Body of pancreas (tissue), 4 donors: Measurements from ENCODE around the gene FABP1. TPM values are rescaled to one million over a fixed set of nuclear protein-coding genes. Genes with fewer than 3 reads are reported as not detected.

Source experiments
- ATAC-seq: fragments of 150-250 bp; one replicate; pipeline ENCODE4 v1.9.1; 2016
- DNase-seq, 4 donors: peaks; one replicate each; pipeline ENCODE4 v3.0.0-alpha.2; 2019
- H3K27ac ChIP-seq, 4 donors: fragments of 200-600 bp; sonication (generic); 1 replicate in 3 of 4; 2 replicates in 1 of 4; pipeline versions ENCODE4 v1.5.1 to v1.6.1; 2016 to 2019; ENCODE audit warnings: mild to moderate bottlenecking in 1 of 4, mixed read lengths in 1 of 4, moderate library complexity in 1 of 4
- H3K27me3 ChIP-seq, 2 donors: fragments of 200-600 bp; sonication (generic); one replicate each; pipeline ENCODE4 v1.6.0; 2016; ENCODE audit warnings: mild to moderate bottlenecking in 1 of 2
- H3K36me3 ChIP-seq, 2 donors: fragments of 200-600 bp; sonication (generic); replicated peaks in 1 of 2; 2 replicates each; pipeline ENCODE4 v1.5.1; 2016; ENCODE audit warnings: low read depth in 2 of 2; ENCODE audit not compliant: insufficient read depth in 1 of 2
- H3K4me1 ChIP-seq: fragments of 200-600 bp; sonication (generic); one replicate; pipeline ENCODE4 v1.6.0; 2016
- H3K4me3 ChIP-seq, 2 donors: fragments of 200-600 bp; sonication (generic); 1 replicate in 1 of 2; 2 replicates in 1 of 2; pipeline ENCODE4 v1.5.1; 2016 to 2019
- H3K9me3 ChIP-seq, 3 donors: fragments of 200-600 bp; sonication (generic); 1 replicate in 2 of 3; 2 replicates in 1 of 3; pipeline ENCODE4 v1.5.1; 2016
- POLR2A ChIP-seq, 3 donors: fragments of 450-650 bp; IDR thresholded peaks; one replicate each; pipeline ENCODE4 v1.6.1; 2016; ENCODE audit warnings: antibody characterized with exemption in 3 of 3, mild to moderate bottlenecking in 2 of 3
- WGBS, 2 donors: methylation state at CpG; one replicate each; pipeline ENCODE4 v1.1.5; 2017; 5-methylcytosine and 5-hydroxymethylcytosine counted together
- intact Hi-C: fragments of 100-400 bp; cut with DNase I; formaldehyde crosslinking; loops from one replicate; pipeline ENCODE4 v1.15.1; 2023
- total RNA-seq, 2 donors: library from RNA; depleted of rRNA; stranded (reverse); fragments of >200 nt; gene quantifications; one replicate each; pipeline ENCODE4 v1.1.0, GENCODE V29; 2016
- TF ChIP-seq, protein P1 (sequence below), 7 experiments: fragments of 450-650 bp in 4 of 7; fragments of 200-600 bp in 3 of 7; sonication (generic) in 3 of 7; IDR thresholded peaks; one replicate each; pipeline ENCODE4 v1.5.1; 2016 to 2019; ENCODE audit warnings: antibody characterized with exemption in 7 of 7

The FABP1 gene
- total RNA-seq, 2 donors from 2014 or later: not detected

DNA sequence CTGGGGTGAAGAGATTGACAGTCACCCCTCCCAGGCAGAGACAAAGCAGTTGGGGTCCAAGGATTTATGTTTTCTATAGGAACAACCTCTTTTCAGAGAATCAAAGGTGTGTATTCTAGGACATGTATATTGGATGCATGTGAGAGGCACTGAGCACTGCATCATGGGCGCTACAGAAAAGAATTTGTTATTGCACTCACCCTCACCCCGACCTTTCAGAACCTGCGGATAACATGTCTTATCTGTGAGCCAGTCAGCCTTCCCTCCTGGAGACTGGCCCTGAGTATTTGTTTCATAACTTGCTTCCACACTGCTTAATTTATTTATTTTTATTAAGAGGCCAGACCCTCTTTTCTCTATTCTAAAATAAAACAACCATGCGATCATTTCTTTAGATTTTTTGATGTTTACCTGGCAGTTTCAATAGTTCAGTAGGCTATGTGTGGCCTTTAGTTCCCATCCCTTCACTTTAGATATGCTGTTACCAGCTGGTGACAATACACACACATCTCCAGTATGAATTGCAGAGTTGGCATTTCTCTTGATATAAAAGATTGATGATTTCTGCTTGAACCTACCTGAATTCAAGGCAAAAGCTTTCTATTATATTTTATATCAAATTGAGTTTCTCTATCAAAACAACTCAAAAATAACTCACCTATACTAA lies 29.8 kb downstream of the FABP1 start:
- Histone ChIP-seq H3K9me3 (no peaks in the 10 kb centered on the region), H3K27me3 (no peaks in the 10 kb centered on the region), H3K36me3 (no peaks in the 10 kb centered on the region), H3K4me3 (no peak overlapping the region), H3K27ac (no peak overlapping the region), H3K4me1 (no peaks in the 10 kb centered on the region)
- ATAC-seq: no peak
- TF ChIP-seq, protein P1, sequence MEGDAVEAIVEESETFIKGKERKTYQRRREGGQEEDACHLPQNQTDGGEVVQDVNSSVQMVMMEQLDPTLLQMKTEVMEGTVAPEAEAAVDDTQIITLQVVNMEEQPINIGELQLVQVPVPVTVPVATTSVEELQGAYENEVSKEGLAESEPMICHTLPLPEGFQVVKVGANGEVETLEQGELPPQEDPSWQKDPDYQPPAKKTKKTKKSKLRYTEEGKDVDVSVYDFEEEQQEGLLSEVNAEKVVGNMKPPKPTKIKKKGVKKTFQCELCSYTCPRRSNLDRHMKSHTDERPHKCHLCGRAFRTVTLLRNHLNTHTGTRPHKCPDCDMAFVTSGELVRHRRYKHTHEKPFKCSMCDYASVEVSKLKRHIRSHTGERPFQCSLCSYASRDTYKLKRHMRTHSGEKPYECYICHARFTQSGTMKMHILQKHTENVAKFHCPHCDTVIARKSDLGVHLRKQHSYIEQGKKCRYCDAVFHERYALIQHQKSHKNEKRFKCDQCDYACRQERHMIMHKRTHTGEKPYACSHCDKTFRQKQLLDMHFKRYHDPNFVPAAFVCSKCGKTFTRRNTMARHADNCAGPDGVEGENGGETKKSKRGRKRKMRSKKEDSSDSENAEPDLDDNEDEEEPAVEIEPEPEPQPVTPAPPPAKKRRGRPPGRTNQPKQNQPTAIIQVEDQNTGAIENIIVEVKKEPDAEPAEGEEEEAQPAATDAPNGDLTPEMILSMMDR (IDR thresholded peaks at IDR 0.05): no peak
- TF ChIP-seq POLR2A (IDR thresholded peaks at IDR 0.05): no peak
- intact Hi-C loops: no loop called here
- 42 to 50% methylated on average over 4 of the region's 4 CpGs for WGBS, 2 donors
- DNase-seq: no peak

DNA sequence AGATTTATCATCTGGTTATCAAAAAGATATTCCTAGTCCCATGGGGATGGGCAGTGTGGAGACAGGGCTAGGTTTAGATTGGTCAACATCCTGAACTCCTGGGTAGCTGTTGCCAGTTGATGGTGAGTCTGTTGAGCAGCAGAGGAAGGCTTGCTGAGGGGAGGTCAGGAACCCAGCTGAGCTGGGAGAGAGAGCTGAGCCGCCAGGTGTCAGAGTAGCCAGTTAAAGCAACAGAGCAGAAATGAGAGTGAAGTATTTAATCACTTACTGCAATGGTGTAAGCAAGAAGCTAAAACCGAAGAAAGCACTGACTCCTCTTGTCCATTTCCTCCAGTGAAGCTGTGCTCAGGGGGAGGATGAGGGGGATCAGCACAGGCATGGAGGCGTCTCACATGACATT lies 30.7 kb downstream of the FABP1 start:
- Histone ChIP-seq H3K27ac (no peak overlapping the region), H3K4me3 (no peak overlapping the region), H3K27me3 (no peaks in the 10 kb centered on the region), H3K36me3 (no peaks in the 10 kb centered on the region), H3K9me3 (no peaks in the 10 kb centered on the region), H3K4me1 (no peaks in the 10 kb centered on the region)
- intact Hi-C loops: no loop called here
- no peak for ATAC-seq
- WGBS, 2 donors: 58 to 70% methylated on average over 3 of the region's 3 CpGs
- no peak for DNase-seq
- TF ChIP-seq, protein P1 (IDR thresholded peaks at IDR 0.05): no peak
- TF ChIP-seq POLR2A (IDR thresholded peaks at IDR 0.05): no peak

DNA sequence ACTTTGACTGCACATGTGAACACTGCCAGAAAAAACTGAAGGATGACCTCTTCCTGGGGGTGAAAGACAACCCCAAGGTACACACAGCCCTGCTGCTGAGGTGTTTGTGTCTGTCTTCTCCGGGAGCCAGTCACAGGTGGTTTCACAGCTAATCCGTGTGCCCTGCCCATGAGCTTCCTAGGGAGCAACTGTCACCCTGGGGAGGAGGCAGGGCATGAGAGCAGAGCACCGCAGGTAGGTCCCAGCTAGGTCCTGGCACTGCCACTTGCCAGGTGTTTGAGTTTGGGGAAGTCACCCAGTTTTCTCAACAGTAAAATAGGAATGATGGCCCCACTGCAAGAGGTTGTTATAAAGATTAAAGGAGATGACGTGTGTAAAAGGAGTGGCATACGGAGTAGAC lies 31.2 kb downstream of the FABP1 start:
- Histone ChIP-seq H3K4me1 (no peaks in the 10 kb centered on the region), H3K4me3 (no peak overlapping the region), H3K9me3 (no peaks in the 10 kb centered on the region), H3K27me3 (no peaks in the 10 kb centered on the region), H3K27ac (no peak overlapping the region), H3K36me3 (no peaks in the 10 kb centered on the region)
- DNase-seq (no peak), ATAC-seq (no peak)
- intact Hi-C loops: no loop called here
- TF ChIP-seq, protein P1 (IDR thresholded peaks at IDR 0.05): no peak
- TF ChIP-seq POLR2A (IDR thresholded peaks at IDR 0.05): no peak
- WGBS, 2 donors: 66 to 73% methylated on average over 4 to 5 of the region's 5 CpGs

DNA sequence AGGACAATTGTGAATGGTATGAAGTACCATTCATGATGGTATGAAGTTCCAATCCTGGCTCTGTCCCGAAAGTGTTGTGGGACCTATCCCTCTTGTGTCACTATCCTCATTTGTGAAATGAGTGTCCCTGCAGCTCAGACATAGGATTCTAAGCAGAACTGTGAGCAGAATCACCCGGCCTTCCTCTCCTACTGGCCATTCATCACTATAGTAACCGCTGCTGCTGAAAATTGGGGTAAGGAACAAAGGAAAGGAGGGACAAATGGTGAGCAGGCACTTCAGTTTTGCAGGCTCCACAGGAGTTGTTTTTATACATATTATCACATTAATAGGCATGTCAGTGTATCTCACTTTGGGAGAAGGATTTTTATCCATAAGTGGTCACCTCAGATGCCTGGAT lies 32.8 kb downstream of the FABP1 start:
- TF ChIP-seq, protein P1 (IDR thresholded peaks at IDR 0.05): no peak
- TF ChIP-seq POLR2A (IDR thresholded peaks at IDR 0.05): no peak
- no peak for ATAC-seq

DNA sequence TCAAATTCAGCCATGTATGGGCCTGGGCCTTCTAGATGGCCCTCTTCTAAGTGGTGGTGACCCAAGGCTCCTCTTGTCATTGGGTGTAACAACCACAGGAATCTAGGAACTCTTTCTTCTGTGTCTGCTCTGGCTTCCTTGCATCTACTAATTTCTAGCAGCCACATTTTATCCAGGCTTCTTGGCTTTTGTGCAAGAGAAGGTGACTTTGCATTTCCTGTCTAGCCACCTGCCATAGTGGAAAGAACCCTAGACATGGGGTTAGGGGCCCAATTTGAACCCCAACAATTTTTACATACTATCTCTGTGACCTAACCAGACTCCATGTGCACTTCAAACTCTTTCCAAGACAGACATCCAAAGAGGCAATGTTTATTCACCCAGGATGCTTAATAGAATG lies 35.1 kb downstream of the FABP1 start:
- Histone ChIP-seq H3K27ac (no peak overlapping the region), H3K27me3 (no peaks in the 10 kb centered on the region), H3K4me1 (no peaks in the 10 kb centered on the region), H3K9me3 (no peaks in the 10 kb centered on the region), H3K36me3 (no peaks in the 10 kb centered on the region), H3K4me3 (no peak overlapping the region)
- intact Hi-C loops: no loop called here
- no peak for ATAC-seq
- TF ChIP-seq POLR2A (IDR thresholded peaks at IDR 0.05): no peak
- TF ChIP-seq, protein P1 (IDR thresholded peaks at IDR 0.05): no peak
- DNase-seq: no peak

More for the DNA sequence above, 32.8 kb downstream of the FABP1 start:
- Histone ChIP-seq H3K36me3 (no peaks in the 10 kb centered on the region), H3K27me3 (no peaks in the 10 kb centered on the region), H3K9me3 (no peaks in the 10 kb centered on the region), H3K4me1 (no peaks in the 10 kb centered on the region), H3K4me3 (no peak overlapping the region), H3K27ac (no peak overlapping the region)
- intact Hi-C loops: no loop called here
- DNase-seq: no peak
- 62 to 80% methylated on average over 3 of the region's 3 CpGs for WGBS, 2 donors
